KMS-11 (cell line): ENCODE data around the gene CCNG2.

Source experiments
- H2AFZ ChIP-seq: fragments of 200-600 bp; sonication (generic); 2 replicates; pipeline ENCODE4 v1.6.1; 2016; ENCODE audit warnings: antibody characterized with exemption, mixed run types, low read depth
- H3K27ac ChIP-seq: fragments of 200-600 bp; sonication (generic); 2 replicates; pipeline ENCODE4 v1.6.1; 2016; ENCODE audit warnings: mild to moderate bottlenecking, mixed run types
- H3K27me3 ChIP-seq: fragments of 200-600 bp; sonication (generic); 2 replicates; pipeline ENCODE4 v1.6.1; 2017; ENCODE audit warnings: mild to moderate bottlenecking, low read depth, mixed run types, moderate library complexity; ENCODE audit not compliant: insufficient read depth
- H3K36me3 ChIP-seq: fragments of 200-600 bp; sonication (generic); 2 replicates; pipeline ENCODE4 v1.6.1; 2017; ENCODE audit warnings: mild to moderate bottlenecking, mixed run types; ENCODE audit not compliant: insufficient read depth
- H3K4me1 ChIP-seq: fragments of 200-600 bp; sonication (generic); 2 replicates; pipeline ENCODE4 v1.6.1; 2016; ENCODE audit warnings: mild to moderate bottlenecking, low read depth, mixed run types; ENCODE audit not compliant: poor library complexity, severe bottlenecking
- H3K4me2 ChIP-seq: fragments of 200-600 bp; sonication (generic); 2 replicates; pipeline ENCODE4 v1.7.0; 2016; ENCODE audit warnings: mild to moderate bottlenecking, mixed run types
- H3K4me3 ChIP-seq: fragments of 200-600 bp; sonication (generic); IDR thresholded peaks from 2 replicates; pipeline ENCODE4 v1.6.1; 2017; ENCODE audit warnings: low read depth, low read length, mixed read lengths; ENCODE audit not compliant: insufficient read depth
- H3K79me2 ChIP-seq: fragments of 200-600 bp; sonication (generic); 2 replicates; pipeline ENCODE4 v1.6.1; 2016; ENCODE audit warnings: low read depth, mixed run types; ENCODE audit not compliant: insufficient read depth
- H3K9ac ChIP-seq: fragments of 200-600 bp; sonication (generic); 2 replicates; pipeline ENCODE4 v1.6.1; 2016; ENCODE audit warnings: mild to moderate bottlenecking, mixed run types
- H4K20me1 ChIP-seq: fragments of 200-600 bp; sonication (generic); 2 replicates; pipeline ENCODE4 v1.6.1; 2016; ENCODE audit warnings: mild to moderate bottlenecking, mixed run types; ENCODE audit not compliant: insufficient read depth
- TF ChIP-seq, protein P1 (sequence below): fragments of 200-600 bp; sonication (generic); conservative IDR thresholded peaks from 2 replicates; pipeline ENCODE4 v1.6.1; 2017; ENCODE audit warnings: low read depth, mild to moderate bottlenecking, antibody characterized with exemption, low read length, moderate library complexity, mixed read lengths

CCNG2 gene

DNA sequence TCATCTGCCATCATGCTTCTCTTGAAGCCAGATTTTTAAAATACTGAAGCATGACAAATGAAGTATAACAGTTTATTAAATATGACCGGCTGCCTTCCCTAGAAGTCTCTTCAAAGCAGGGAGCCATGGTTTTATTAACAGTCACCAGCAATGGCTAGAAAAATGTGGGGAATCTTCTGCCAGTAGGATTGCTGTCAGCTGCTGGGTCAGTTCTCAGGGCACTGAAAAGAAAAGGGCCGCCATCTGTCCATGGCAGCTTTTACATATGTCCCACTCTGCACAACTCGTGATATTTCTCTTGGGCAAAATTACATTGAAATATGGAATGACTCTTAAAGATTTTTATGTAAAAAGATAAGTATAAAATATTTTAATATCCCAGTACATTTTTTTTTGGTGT lies 2.8 kb downstream of the CCNG2 start:
- Histone ChIP-seq H2AFZ (no peak overlapping the region), H4K20me1 (no peaks in the 10 kb centered on the region), H3K36me3 (no peaks in the 10 kb centered on the region), H3K4me2 (no peak overlapping the region), H3K27ac (no peak overlapping the region), H3K4me1 (peaks cover 31% of the 10 kb centered on the region), H3K79me2 (no peaks in the 10 kb centered on the region), H3K4me3 (no peak overlapping the region), H3K27me3 (no peaks in the 10 kb centered on the region), H3K9ac (no peak overlapping the region)
- TF ChIP-seq, protein P1, sequence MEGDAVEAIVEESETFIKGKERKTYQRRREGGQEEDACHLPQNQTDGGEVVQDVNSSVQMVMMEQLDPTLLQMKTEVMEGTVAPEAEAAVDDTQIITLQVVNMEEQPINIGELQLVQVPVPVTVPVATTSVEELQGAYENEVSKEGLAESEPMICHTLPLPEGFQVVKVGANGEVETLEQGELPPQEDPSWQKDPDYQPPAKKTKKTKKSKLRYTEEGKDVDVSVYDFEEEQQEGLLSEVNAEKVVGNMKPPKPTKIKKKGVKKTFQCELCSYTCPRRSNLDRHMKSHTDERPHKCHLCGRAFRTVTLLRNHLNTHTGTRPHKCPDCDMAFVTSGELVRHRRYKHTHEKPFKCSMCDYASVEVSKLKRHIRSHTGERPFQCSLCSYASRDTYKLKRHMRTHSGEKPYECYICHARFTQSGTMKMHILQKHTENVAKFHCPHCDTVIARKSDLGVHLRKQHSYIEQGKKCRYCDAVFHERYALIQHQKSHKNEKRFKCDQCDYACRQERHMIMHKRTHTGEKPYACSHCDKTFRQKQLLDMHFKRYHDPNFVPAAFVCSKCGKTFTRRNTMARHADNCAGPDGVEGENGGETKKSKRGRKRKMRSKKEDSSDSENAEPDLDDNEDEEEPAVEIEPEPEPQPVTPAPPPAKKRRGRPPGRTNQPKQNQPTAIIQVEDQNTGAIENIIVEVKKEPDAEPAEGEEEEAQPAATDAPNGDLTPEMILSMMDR = no peak

DNA sequence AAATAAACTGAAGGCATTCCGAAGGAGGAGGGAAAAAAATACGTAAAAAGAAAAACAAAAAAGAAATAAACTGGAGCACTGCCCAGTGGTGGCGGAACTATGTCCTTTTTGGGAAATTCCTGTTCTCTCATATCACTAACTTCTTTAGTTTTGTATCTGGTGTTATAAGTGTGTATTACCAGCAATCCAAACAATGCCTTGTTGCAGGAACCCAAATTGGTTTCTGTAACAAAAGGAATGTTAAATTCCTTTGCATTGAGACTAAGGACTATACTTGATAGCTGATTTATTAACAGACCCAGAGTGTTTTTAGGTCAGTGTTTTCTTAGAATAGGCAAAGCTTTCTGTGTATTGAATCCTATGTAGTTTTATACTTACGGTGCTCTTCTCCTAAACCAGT lies 6.6 kb downstream of the CCNG2 start:
- Histone ChIP-seq H3K4me1 (peaks cover 46% of the 10 kb centered on the region), H3K4me2 (no peak overlapping the region), H3K9ac (no peak overlapping the region), H3K4me3 (no peak overlapping the region), H4K20me1 (no peaks in the 10 kb centered on the region), H3K27ac (no peak overlapping the region), H3K36me3 (no peaks in the 10 kb centered on the region), H3K79me2 (no peaks in the 10 kb centered on the region), H2AFZ (no peak overlapping the region), H3K27me3 (no peaks in the 10 kb centered on the region)
- TF ChIP-seq, protein P1 = no peak

DNA sequence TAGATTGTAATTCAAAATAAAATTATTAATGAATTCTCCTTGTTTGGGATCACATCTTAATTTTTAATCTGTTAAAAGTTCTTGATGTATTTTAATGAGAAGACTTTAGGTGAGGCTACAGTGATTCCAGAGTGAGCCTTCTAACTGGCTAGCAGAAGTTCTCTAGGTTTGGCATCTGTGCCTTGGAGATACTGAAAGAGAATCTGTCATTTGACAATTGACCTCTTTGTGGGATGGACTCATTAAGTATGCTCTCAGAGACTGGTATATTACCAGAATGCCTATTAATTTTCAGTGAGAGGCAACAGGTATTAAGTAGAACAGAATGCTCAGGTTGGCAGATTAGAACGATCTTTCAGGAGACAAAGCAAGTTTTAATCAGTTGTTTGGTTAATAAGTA lies 10.2 kb downstream of the CCNG2 start:
- no peaks in the 10 kb centered on the region for H3K36me3 ChIP-seq
- peak overlapping the region; percentile 46 for H3K4me3 ChIP-seq

DNA sequence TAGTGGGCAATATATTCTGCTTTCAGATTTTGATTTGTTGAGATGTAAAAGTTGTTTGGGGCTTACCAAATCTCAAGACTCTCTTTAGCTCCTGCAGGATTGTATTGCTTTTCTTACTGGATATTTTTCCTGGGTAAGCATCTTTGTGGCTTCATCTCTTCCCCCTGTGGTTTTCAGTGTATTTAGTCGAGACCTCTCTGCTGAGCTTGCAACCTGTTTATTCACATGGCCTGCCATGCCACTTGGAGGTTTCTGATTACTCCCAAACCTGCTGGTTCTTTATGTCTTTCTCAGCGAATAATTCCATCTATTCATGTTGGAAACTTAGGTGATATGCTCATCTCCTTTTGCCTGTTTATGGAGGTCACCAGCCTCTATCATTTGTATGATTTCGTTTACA lies 10.9 kb downstream of the CCNG2 start:
- TF ChIP-seq, protein P1 = no peak
- Histone ChIP-seq H3K4me2 (peak overlapping the region; percentile 65), H3K27me3 (no peaks in the 10 kb centered on the region), H4K20me1 (no peaks in the 10 kb centered on the region), H3K79me2 (no peaks in the 10 kb centered on the region), H3K27ac (peak overlapping the region; percentile 51), H3K4me3 (peak overlapping the region; percentile 47), H3K4me1 (peaks cover 49% of the 10 kb centered on the region), H3K9ac (no peak overlapping the region), H2AFZ (peak overlapping the region; percentile 2; the same call in 1 of the 2 replicates), H3K36me3 (no peaks in the 10 kb centered on the region)

More for the DNA sequence above, 10.2 kb downstream of the CCNG2 start:
- H4K20me1 ChIP-seq = no peaks in the 10 kb centered on the region
- H2AFZ ChIP-seq = no peak overlapping the region; the same call in 1 of the 2 replicates
- peak overlapping the region; percentile 65 for H3K4me2 ChIP-seq
- H3K27me3 ChIP-seq = no peaks in the 10 kb centered on the region
- H3K27ac ChIP-seq = peak overlapping the region; percentile 51; the same call in 1 of the 2 replicates
- peaks cover 49% of the 10 kb centered on the region for H3K4me1 ChIP-seq
- no peak overlapping the region for H3K9ac ChIP-seq
- TF ChIP-seq, protein P1 = no peak
- no peaks in the 10 kb centered on the region for H3K79me2 ChIP-seq
